HL-60/S4 (cell line): ENCODE measurements around the gene EEF2K.

ENCODE experiments used
- in situ Hi-C: fragments of 300-500 bp; cut with MboI; formaldehyde crosslinking; loops from 2 replicates; pipeline ENCODE4 v1.14.3; 2022; ENCODE audit warnings: low sequenced_read_pairs

The EEF2K gene

GRCh38 chr16:22233037-22233372, 26.9 kb downstream of the EEF2K start:
- in situ Hi-C loops: no loop called here

GRCh38 chr16:22235839-22236745, 30.0 kb downstream of the EEF2K start:
- in situ Hi-C loops: no loop called here

- in situ Hi-C loops: no loop called here
These were observed 33.2 kb downstream of the EEF2K start for GRCh38 chr16:22239131-22239805.

- in situ Hi-C loops: no loop called here
These were observed 34.1 kb downstream of the EEF2K start for GRCh38 chr16:22240023-22240710.

- in situ Hi-C loops: no loop called here
These were observed 44.4 kb downstream of the EEF2K start for GRCh38 chr16:22250522-22250921.

- in situ Hi-C loops: no loop called here
These were observed 46.2 kb downstream of the EEF2K start for GRCh38 chr16:22252317-22252716.

GRCh38 chr16:22253272-22253671, 47.2 kb downstream of the EEF2K start:
- in situ Hi-C loops: no loop called here

- in situ Hi-C loops: no loop called here
These were observed 49.3 kb downstream of the EEF2K start for GRCh38 chr16:22255335-22255734.

GRCh38 chr16:22257440-22257839, 51.4 kb downstream of the EEF2K start:
- in situ Hi-C loops: no loop called here

GRCh38 chr16:22260490-22260889, 54.4 kb downstream of the EEF2K start:
- in situ Hi-C loops: no loop called here

GRCh38 chr16:22262460-22262859, 56.4 kb downstream of the EEF2K start:
- in situ Hi-C loops: no loop called here

- in situ Hi-C loops: no loop called here
These were observed 58.7 kb downstream of the EEF2K start for GRCh38 chr16:22264786-22265185.

GRCh38 chr16:22265351-22265750, 59.3 kb downstream of the EEF2K start:
- in situ Hi-C loops: no loop called here

GRCh38 chr16:22266546-22266945, 60.5 kb downstream of the EEF2K start:
- in situ Hi-C loops: no loop called here

- in situ Hi-C loops: no loop called here
These were observed 61.7 kb downstream of the EEF2K start for GRCh38 chr16:22267764-22268163.

- in situ Hi-C loops: no loop called here
These were observed 64.4 kb downstream of the EEF2K start for GRCh38 chr16:22270525-22270924.

GRCh38 chr16:22272870-22273650, 67.0 kb downstream of the EEF2K start:
- in situ Hi-C loops: no loop called here

GRCh38 chr16:22274916-22275315, 68.8 kb downstream of the EEF2K start:
- in situ Hi-C loops: no loop called here

GRCh38 chr16:22278441-22279230, 72.6 kb downstream of the EEF2K start:
- in situ Hi-C loops: no loop called here

GRCh38 chr16:22282254-22282892, 76.3 kb downstream of the EEF2K start:
- in situ Hi-C loops: no loop called here
